WTC11 (cell line): Measurements from ENCODE around the gene POU2F1. TPM values are rescaled to one million over a fixed set of nuclear protein-coding genes. Genes with fewer than 3 reads are reported as not detected.

ENCODE experiments used
- ATAC-seq: fragments of 200-7000 bp; cut with Tn5 transposase; 2 replicates; pipeline ENCODE4 v1.10.0; 2021; ENCODE audit warnings: mild to moderate bottlenecking, moderate library complexity
- CTCF ChIA-PET: fragments of 300-600 bp; sonication (Branson Sonifier 250); formaldehyde crosslinking; loops from one replicate; lab custom pipeline; 2021; ENCODE audit warnings: antibody characterized with exemption; lab: Charles Lee
- POLR2A ChIA-PET: fragments of 350-600 bp; sonication (Branson Sonifier 250); formaldehyde crosslinking; loops from one replicate; lab custom pipeline; 2021; ENCODE audit warnings: antibody characterized with exemption; lab: Charles Lee
- DNase-seq: peaks from one replicate; pipeline ENCODE4 v3.0.0; 2021; ENCODE audit warnings: low spot score
- H3K27ac Mint-ChIP-seq: 2 replicates; pipeline ENCODE4 v1.8.0; 2021; ENCODE audit warnings: mixed read lengths
- H3K27me3 Mint-ChIP-seq: 2 replicates; pipeline ENCODE4 v1.8.0; 2021; ENCODE audit warnings: low read depth, mild to moderate bottlenecking, moderate library complexity, mixed read lengths
- H3K36me3 Mint-ChIP-seq: 2 replicates; pipeline ENCODE4 v1.8.0; 2021; ENCODE audit warnings: mixed read lengths
- H3K4me1 Mint-ChIP-seq: 2 replicates; pipeline ENCODE4 v1.8.0; 2022; ENCODE audit warnings: mixed read lengths
- H3K4me3 Mint-ChIP-seq: 2 replicates; pipeline ENCODE4 v1.8.0; 2021; ENCODE audit warnings: mild to moderate bottlenecking, moderate library complexity, mixed read lengths
- H3K9me3 Mint-ChIP-seq: 2 replicates; pipeline ENCODE4 v1.8.0; 2021; ENCODE audit warnings: mixed read lengths
- CREB1 ChIP-seq: sonication (generic); formaldehyde crosslinking; IDR thresholded peaks from 2 replicates; pipeline ENCODE4 v1.8.0; 2023; ENCODE audit warnings: mild to moderate bottlenecking, missing genetic modification reagents
- GABPB1 ChIP-seq: sonication (generic); formaldehyde crosslinking; IDR thresholded peaks from 2 replicates; pipeline ENCODE4 v1.8.1; 2023; ENCODE audit warnings: mild to moderate bottlenecking, missing genetic modification reagents
- GRHL2 ChIP-seq: fragments of 250-450 bp; sonication (Bioruptor Pico); IDR thresholded peaks from 2 replicates; pipeline ENCODE4 v1.8.0; 2022; ENCODE audit warnings: mild to moderate bottlenecking, moderate library complexity; ENCODE audit not compliant: insufficient replicate concordance, severe bottlenecking
- JAZF1 ChIP-seq: fragments of 250-450 bp; sonication (Bioruptor Pico); IDR thresholded peaks from 2 replicates; pipeline ENCODE4 v1.9.0; 2021; ENCODE audit warnings: moderate library complexity, mild to moderate bottlenecking, inconsistent platforms
- NFATC4 ChIP-seq: fragments of 250-450 bp; sonication (Bioruptor Pico); IDR thresholded peaks from 2 replicates; pipeline ENCODE4 v1.9.0; 2021; ENCODE audit warnings: mild to moderate bottlenecking
- NFE2L1 ChIP-seq: sonication (generic); formaldehyde crosslinking; IDR thresholded peaks from 2 replicates; pipeline ENCODE4 v1.8.1; 2023; ENCODE audit warnings: missing genetic modification reagents
- NFYB ChIP-seq: sonication (generic); formaldehyde crosslinking; conservative IDR thresholded peaks from 2 replicates; pipeline ENCODE4 v1.8.0; 2022; ENCODE audit warnings: low read depth, missing genetic modification reagents
- OVOL2 ChIP-seq: fragments of 250-450 bp; sonication (Bioruptor Pico); IDR thresholded peaks from 2 replicates; pipeline ENCODE4 v1.9.0; 2021; ENCODE audit warnings: mild to moderate bottlenecking, borderline replicate concordance
- RORB ChIP-seq: fragments of 250-450 bp; sonication (Bioruptor Pico); IDR thresholded peaks from 2 replicates; pipeline ENCODE4 v1.9.0; 2021; ENCODE audit warnings: mild to moderate bottlenecking
- TP53 ChIP-seq: sonication (generic); formaldehyde crosslinking; IDR thresholded peaks from 2 replicates; pipeline ENCODE4 v1.8.1; 2023; ENCODE audit warnings: mild to moderate bottlenecking, missing genetic modification reagents
- ZNF121 ChIP-seq: sonication (generic); formaldehyde crosslinking; IDR thresholded peaks from 2 replicates; pipeline ENCODE4 v1.8.0; 2023; ENCODE audit warnings: missing genetic modification reagents
- total RNA-seq: library from RNA; stranded (reverse); gene quantifications from 3 replicates; pipeline ENCODE4 v1.2.3, GENCODE V29; 2021
- TF ChIP-seq, protein P1 (sequence below): sonication (generic); formaldehyde crosslinking; IDR thresholded peaks from 2 replicates; pipeline ENCODE4 v1.8.1; 2023; ENCODE audit warnings: mild to moderate bottlenecking, missing genetic modification reagents, moderate library complexity
- TF ChIP-seq, protein P2 (sequence below): fragments of 250-450 bp; sonication (Bioruptor Pico); IDR thresholded peaks from 2 replicates; pipeline ENCODE4 v1.8.0; 2021; ENCODE audit warnings: mild to moderate bottlenecking
- TF ChIP-seq, protein P3 (sequence below): sonication (generic); formaldehyde crosslinking; IDR thresholded peaks from 2 replicates; pipeline ENCODE4 v1.8.1; 2023; ENCODE audit warnings: mild to moderate bottlenecking, missing genetic modification reagents
- TF ChIP-seq, protein P4 (sequence below): sonication (generic); formaldehyde crosslinking; IDR thresholded peaks from 2 replicates; pipeline ENCODE4 v1.8.1; 2023; ENCODE audit warnings: mild to moderate bottlenecking, moderate library complexity, missing genetic modification reagents

The POU2F1 gene
- total RNA-seq, 1 experiment from 2014 or later, result 51.3 TPM

DNA sequence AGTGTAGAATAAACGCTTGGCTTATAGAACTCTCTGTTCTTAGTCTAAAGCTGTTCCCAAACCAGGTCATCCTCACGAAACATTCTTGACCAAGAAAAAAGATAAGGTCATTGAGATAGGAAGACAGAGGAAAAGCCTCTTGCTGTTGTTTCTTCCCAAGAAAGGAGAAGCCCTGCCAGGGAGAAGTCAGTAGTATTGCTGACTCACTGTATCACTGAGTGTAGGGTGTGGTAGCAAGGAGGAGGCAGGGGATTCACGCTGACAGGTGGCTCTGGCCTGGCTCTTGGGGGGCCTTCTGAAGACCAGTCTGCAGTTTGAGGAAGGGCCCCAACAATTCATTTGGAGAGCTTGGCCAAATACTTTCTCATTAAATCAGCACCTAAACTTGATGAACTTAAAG, 199.8 kb downstream of the POU2F1 start:
- Mint-ChIP-seq H3K27me3 (no peaks in the 10 kb centered on the region), H3K4me1 (peaks cover 50% of the 10 kb centered on the region), H3K36me3 (peaks cover 15% of the 10 kb centered on the region), H3K4me3 (no peak overlapping the region), H3K27ac (0 out of 2 replicates have a peak overlapping the region, but pooled peaks have one; percentile 24), H3K9me3 (no peaks in the 10 kb centered on the region)
- ATAC-seq, result no peak
- no peak for DNase-seq
- ChIA-PET POLR2A (no interaction called here), CTCF (no interaction called here)
- TF ChIP-seq NFYB (CRISPR knock-in tag), result no peak
- peak; percentile 69 for TF ChIP-seq NFE2L1

DNA sequence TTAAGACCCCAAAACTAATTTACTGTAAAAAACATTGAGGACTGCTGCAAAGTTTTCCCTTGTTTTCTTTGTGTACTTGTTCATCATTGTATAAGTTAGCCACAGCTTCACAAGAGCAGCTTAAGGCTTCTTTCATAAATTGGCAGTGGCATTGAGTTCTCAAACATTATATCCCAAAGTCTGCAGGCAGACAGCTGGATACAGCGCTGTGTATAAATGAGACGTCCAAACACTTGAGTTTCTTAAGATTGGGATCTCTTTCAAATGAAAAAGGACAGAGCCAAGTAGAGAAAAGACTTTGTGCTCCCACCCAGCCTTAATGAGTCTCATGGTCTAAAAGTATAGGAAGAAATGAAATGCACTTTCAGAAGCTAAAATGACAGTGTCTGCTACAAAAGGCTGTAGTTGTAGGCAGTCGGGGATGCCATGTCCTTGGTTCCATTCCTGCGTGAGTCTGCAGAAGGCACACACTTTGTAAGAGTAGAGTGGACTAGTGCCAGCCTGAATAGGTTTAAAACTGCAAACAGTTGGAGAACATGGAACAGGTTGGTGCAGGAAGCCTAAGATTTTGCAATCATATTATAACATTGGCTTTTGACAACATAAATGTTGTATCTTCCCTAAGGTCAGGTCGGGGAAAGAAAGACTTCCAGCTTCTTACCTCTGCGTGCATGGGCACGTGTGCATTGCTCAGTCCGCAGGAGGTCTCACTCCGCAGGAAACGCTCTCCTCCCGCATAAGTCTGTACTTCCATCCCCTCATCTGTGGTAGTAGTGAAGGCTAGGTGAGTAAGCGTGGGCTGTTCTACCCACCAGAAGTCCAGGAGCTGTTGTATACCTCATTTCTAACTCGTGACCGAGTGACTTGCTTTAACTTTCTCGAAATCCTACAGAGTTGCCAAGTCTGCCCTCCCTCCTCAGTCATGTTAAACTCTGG, 203.3 kb downstream of the POU2F1 start:
- ChIA-PET POLR2A (no interaction called here), CTCF (interaction anchor here (1.1 to 2.4 kb wide), 3 partner anchors 109 to 156 kb away, joined by 3 to 10 read pairs (median 10); no protein-coding TSS in a partner anchor)
- no peaks in the 10 kb centered on the region for H3K9me3 Mint-ChIP-seq
- ATAC-seq, result peak; percentile 14; the same call in 1 of the 2 replicates
- H3K27ac Mint-ChIP-seq, result no peak overlapping the region; the same call in 1 of the 2 replicates
- H3K27me3 Mint-ChIP-seq, result no peaks in the 10 kb centered on the region; the same call in 1 of the 2 replicates
- peaks cover 5% of the 10 kb centered on the region; the same call in 1 of the 2 replicates for H3K36me3 Mint-ChIP-seq
- no peak overlapping the region for H3K4me3 Mint-ChIP-seq
- TF ChIP-seq, protein P1, sequence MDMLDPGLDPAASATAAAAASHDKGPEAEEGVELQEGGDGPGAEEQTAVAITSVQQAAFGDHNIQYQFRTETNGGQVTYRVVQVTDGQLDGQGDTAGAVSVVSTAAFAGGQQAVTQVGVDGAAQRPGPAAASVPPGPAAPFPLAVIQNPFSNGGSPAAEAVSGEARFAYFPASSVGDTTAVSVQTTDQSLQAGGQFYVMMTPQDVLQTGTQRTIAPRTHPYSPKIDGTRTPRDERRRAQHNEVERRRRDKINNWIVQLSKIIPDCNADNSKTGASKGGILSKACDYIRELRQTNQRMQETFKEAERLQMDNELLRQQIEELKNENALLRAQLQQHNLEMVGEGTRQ (CRISPR knock-in tag), result 0 out of 2 replicates have a peak, but pooled peaks have one; percentile 40
- no peak for TF ChIP-seq JAZF1 (CRISPR knock-in tag)
- TF ChIP-seq, all 79 proteins: peak for 1
- DNase-seq, result no peak
- peaks cover 66% of the 10 kb centered on the region for H3K4me1 Mint-ChIP-seq

DNA sequence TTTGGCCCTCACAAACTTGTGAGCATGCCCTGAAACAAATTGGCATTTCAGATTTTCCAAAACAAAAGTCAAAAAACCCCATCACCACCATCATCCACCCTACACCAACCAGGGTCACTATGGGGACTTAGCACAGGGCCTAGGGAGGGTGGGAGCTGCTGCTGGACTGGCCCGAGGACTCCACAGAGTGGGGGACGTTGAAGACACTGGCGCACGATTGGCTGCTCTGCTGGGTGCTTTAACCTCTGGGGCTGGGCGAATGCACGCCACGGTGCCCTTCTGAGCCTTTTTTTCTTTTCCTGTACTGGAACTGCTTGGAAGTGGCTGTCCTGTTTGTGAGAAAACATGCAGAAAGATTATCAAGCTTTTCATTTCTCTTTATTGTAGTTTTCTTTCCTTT, 204.8 kb downstream of the POU2F1 start:
- DNase-seq, result no peak
- TF ChIP-seq NFATC4 (CRISPR knock-in tag) (no peak), TP53 (CRISPR knock-in tag) (no peak), CREB1 (CRISPR knock-in tag) (no peak), GABPB1 (CRISPR knock-in tag) (no peak), ZNF121 (CRISPR knock-in tag) (no peak), GRHL2 (no peak), OVOL2 (CRISPR knock-in tag) (no peak), RORB (CRISPR knock-in tag) (no peak)
- TF ChIP-seq, protein P1 (CRISPR knock-in tag), result no peak
- TF ChIP-seq, protein P2, sequence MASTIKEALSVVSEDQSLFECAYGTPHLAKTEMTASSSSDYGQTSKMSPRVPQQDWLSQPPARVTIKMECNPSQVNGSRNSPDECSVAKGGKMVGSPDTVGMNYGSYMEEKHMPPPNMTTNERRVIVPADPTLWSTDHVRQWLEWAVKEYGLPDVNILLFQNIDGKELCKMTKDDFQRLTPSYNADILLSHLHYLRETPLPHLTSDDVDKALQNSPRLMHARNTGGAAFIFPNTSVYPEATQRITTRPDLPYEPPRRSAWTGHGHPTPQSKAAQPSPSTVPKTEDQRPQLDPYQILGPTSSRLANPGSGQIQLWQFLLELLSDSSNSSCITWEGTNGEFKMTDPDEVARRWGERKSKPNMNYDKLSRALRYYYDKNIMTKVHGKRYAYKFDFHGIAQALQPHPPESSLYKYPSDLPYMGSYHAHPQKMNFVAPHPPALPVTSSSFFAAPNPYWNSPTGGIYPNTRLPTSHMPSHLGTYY, result no peak
- TF ChIP-seq, protein P3, sequence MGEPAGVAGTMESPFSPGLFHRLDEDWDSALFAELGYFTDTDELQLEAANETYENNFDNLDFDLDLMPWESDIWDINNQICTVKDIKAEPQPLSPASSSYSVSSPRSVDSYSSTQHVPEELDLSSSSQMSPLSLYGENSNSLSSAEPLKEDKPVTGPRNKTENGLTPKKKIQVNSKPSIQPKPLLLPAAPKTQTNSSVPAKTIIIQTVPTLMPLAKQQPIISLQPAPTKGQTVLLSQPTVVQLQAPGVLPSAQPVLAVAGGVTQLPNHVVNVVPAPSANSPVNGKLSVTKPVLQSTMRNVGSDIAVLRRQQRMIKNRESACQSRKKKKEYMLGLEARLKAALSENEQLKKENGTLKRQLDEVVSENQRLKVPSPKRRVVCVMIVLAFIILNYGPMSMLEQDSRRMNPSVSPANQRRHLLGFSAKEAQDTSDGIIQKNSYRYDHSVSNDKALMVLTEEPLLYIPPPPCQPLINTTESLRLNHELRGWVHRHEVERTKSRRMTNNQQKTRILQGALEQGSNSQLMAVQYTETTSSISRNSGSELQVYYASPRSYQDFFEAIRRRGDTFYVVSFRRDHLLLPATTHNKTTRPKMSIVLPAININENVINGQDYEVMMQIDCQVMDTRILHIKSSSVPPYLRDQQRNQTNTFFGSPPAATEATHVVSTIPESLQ (CRISPR knock-in tag), result no peak
- TF ChIP-seq, protein P4, sequence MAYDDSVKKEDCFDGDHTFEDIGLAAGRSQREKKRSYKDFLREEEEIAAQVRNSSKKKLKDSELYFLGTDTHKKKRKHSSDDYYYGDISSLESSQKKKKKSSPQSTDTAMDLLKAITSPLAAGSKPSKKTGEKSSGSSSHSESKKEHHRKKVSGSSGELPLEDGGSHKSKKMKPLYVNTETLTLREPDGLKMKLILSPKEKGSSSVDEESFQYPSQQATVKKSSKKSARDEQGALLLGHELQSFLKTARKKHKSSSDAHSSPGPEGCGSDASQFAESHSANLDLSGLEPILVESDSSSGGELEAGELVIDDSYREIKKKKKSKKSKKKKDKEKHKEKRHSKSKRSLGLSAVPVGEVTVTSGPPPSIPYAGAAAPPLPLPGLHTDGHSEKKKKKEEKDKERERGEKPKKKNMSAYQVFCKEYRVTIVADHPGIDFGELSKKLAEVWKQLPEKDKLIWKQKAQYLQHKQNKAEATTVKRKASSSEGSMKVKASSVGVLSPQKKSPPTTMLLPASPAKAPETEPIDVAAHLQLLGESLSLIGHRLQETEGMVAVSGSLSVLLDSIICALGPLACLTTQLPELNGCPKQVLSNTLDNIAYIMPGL (CRISPR knock-in tag), result no peak
- no peaks in the 10 kb centered on the region; the same call in 1 of the 2 replicates for H3K27me3 Mint-ChIP-seq
- H3K36me3 Mint-ChIP-seq, result no peaks in the 10 kb centered on the region
- POLR2A ChIA-PET, result no interaction called here
- H3K4me3 Mint-ChIP-seq, result peak overlapping the region; percentile 14
- CTCF ChIA-PET, result interaction anchor here (1.5 to 2.4 kb wide), 5 partner anchors 15 to 157 kb away, joined by 5 to 10 read pairs (median 5); no protein-coding TSS in a partner anchor
- H3K27ac Mint-ChIP-seq, result peak overlapping the region; percentile 58; the same call in 1 of the 2 replicates
- no peaks in the 10 kb centered on the region for H3K9me3 Mint-ChIP-seq
- peak; percentile 61 for ATAC-seq
- H3K4me1 Mint-ChIP-seq, result peaks cover 78% of the 10 kb centered on the region
